Measurements from ENCODE around the gene PRRC2B. TPM values are rescaled to one million over a fixed set of nuclear protein-coding genes. Genes with fewer than 3 reads are reported as not detected.
A peak's percentile ranks its signal among the peaks of the same experiment; 100 is the strongest.

The PRRC2B gene
- total and polyA plus RNA-seq, 2 of the 13 experiments (the other 11 are each of a cell fraction or from before 2014, with no cell fraction given) = 20.8 to 37.4 TPM

GRCh38 chr9:131529597-131530545, 136.0 kb downstream of the PRRC2B start (continued):
- TF ChIP-seq ZFP91 (CRISPR knock-in tag; IDR thresholded peaks at IDR 0.05; ENCODE audit: borderline replicate concordance) = 0 out of 2 replicates have a peak, but pooled peaks have one; percentile 25
- TF ChIP-seq CEBPB (IDR thresholded peaks at IDR 0.05; ENCODE audit: borderline replicate concordance, low read depth, low read length) = no peak
- TF ChIP-seq E2F1 (CRISPR knock-in tag; IDR thresholded peaks at IDR 0.05) = no peak
- TF ChIP-seq ZNF362 (CRISPR knock-in tag; IDR thresholded peaks at IDR 0.05; ENCODE audit: borderline replicate concordance) = no peak
- TF ChIP-seq TBL1XR1 (IDR thresholded peaks at IDR 0.05; ENCODE audit: borderline replicate concordance, low read length, partially characterized antibody) = no peak
- no peak for TF ChIP-seq NR3C1 (CRISPR knock-in tag; IDR thresholded peaks at IDR 0.05)
- no peak for TF ChIP-seq ZNF496 (CRISPR knock-in tag; IDR thresholded peaks at IDR 0.05; ENCODE audit: insufficient replicate concordance)
- TF ChIP-seq LRRFIP1 (CRISPR knock-in tag; conservative IDR thresholded peaks at IDR 0.05) = no peak
- TF ChIP-seq NCOA1 (CRISPR knock-in tag; IDR thresholded peaks at IDR 0.05) = no peak
- no peak for TF ChIP-seq PHF20 (CRISPR knock-in tag; IDR thresholded peaks at IDR 0.05)
- TF ChIP-seq RORA (CRISPR knock-in tag; IDR thresholded peaks at IDR 0.05) = no peak
- TF ChIP-seq ZBTB14 (CRISPR knock-in tag; IDR thresholded peaks at IDR 0.05) = no peak
- no peak for TF ChIP-seq CBX5 (CRISPR knock-in tag; IDR thresholded peaks at IDR 0.05; ENCODE audit: borderline replicate concordance)
- TF ChIP-seq ZBTB10 (CRISPR knock-in tag; IDR thresholded peaks at IDR 0.05; ENCODE audit: borderline replicate concordance) = no peak
- no peak for TF ChIP-seq ATAD3A (CRISPR knock-in tag; IDR thresholded peaks at IDR 0.05)
- no peak for TF ChIP-seq ZNF282 (IDR thresholded peaks at IDR 0.05; ENCODE audit: partially characterized antibody)
- no peak for TF ChIP-seq ZNF746 (CRISPR knock-in tag; IDR thresholded peaks at IDR 0.05)
